Fibroblast of skin of right biceps (primary cell): ENCODE measurements around the gene ACSM6.
A peak's percentile ranks its signal among the peaks of the same experiment; 100 is the strongest.

Source experiments
- DNase-seq: peaks from one replicate; pipeline ENCODE4 v3.0.0-alpha.2; 2013

The ACSM6 gene

DNA sequence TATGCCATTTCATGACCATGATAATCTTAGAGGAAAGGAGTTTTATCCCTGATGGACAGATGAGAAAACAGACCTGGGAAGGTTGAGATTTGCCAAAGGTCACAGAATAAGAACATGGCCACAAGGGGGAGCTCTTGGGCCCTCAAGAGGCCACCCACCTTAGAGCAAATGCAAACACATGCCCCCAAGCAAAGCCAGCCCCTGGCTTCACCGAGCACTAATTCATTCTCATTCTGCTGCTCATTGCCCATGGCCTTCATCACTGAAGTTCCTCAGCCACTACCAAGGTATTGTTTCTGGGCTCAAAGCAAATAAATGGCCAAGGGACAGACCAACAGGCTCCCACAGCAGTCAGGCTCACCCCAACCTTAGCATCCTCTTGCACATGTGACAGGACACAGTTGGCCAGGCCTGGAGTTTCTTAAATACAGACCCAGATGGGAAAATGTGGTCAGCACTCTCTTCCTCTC lies 52.6 kb downstream of the ACSM6 start:
- DNase-seq, result peak; percentile 78

DNA sequence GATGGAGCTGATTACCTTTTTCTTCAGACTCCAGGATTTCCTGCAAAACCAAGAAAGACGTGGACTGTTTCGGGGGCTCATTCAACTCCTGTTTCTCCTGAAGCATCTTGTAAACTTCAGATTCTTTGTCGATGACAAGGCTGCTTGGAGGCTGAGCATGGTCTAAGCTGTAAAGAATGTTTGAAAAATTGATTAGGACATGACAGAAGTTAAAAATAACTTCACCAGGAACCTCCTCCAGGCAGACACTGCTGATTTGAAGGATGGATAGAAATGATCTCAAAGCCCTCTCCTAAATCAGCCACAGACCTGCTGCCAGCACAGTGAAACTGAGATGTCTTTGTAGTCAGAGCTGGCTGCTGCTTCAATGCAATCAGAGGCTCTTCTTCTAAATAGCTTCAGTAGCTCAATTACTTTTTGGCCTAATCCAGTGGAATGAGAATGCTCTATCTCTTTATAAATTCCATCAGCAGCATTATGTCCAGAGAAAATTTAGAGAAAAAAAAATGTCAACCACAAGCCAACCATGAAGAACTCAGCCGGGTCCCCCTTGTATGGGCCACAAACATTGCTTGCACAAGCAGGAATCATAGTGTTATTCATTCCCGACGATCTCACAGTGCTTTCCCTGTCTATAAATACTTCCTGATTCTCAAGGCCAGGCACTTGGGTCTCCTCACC lies 53.3 kb downstream of the ACSM6 start:
- DNase-seq, result peak; percentile 96

DNA sequence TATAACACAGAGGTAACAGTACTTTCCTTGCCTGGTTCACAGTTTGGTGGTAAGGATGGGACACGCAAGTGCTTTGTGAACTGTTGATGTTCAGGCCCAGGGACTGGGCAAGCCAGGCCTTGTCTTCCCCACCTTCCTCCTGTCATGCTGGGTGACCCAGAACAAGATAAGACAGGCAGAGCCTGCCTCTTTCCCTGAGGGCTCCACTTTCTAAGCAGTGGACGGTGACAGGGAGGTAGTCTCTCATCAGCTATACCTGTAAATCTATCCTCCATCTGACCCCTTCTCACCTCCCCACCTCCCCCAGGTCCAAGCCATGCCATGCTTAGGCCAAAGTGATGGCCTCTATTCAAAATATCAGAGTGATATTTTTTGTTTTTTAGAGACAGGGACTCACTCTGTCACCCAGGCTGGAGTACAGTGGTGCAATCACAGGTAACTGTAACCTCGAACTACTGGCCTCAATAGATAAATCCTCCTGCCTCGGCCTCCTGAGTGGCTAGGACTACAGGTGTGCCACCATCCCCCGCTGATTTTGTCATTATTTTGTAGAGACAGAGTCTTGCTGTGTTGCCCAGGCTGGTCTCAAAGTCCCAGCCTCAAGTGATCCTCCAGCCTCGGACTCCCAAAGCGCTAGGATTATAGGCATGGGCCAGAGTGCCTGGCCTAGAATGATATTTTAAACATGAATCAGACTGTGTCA lies 54.0 kb downstream of the ACSM6 start:
- DNase-seq, result no peak

DNA sequence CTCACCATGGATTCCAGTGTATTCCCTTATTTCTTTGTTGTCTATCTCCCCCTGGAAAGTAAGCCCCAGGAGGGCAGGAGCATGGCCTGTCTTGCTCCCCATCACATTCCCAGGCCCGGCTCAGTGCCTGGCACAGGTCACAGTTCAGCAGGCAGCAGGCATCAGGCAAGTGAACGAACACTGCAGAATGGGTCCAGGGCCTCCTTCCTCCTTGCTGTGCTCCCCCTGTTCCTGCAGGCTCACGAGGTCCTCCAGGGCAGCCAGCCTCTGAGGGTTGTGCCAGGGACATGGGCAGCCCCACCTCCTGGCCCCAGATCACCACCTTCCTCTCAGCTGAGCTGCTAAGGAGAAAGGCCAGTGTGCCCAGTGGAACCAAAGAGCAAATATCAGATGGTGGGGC lies 55.0 kb downstream of the ACSM6 start:
- DNase-seq, result no peak

DNA sequence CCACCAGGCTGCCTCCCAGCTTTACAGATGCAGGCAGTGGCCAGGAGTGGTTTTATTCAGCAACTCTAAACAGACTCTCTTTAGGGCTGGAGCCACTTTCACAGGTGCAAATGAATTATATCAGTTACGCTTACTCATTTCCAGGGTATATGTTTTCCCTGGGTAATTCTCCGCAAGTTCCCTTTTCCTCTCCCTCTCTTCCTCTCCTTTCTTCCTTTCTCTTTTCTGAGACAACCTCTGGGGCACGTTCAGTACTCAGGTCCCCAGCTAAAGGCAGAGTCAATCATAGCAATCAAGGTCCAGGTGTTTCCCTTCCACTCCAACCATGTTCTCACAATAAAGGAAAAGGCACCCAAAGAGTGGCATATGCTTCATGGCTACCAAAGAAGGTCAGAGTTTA lies 55.4 kb downstream of the ACSM6 start:
- DNase-seq, result no peak

DNA sequence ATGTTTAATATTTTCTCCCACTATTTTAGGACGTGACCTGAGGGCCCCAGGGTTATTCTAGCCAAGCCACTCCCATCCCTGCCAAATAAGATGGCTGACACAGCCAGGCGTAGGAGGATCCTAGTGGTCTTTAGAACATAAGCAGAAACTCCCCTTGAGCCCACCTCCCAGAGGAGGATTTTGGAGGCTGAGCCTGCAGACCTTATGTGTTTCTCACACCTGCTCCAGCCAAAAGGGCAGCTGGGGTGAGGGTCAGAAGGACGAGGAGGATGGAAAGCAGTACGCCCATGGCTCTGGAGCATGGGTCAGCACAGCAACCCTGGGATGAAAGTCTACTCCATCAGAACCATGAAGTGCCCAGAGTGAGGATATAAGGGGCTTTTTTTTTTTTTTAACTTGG lies 56.8 kb downstream of the ACSM6 start:
- DNase-seq, result no peak

DNA sequence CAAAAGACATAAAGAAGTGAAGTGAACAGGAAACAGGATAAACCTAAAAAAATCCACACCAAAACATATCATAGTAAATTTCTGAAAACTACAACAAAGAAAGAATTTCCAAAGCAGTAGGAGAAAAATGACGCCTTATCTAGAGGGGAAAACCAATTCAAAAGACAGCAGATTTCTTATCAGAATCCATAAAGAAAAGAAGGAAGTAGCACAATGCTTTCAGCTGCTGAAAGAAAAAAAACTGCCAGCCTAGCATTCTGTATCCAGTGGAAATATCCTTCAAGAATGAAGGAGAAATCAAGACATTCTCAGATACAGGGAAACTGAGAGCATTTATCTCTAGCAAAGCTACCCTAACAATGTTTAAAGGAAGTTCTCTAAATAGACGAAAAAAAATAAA lies 59.0 kb downstream of the ACSM6 start:
- DNase-seq, result no peak

DNA sequence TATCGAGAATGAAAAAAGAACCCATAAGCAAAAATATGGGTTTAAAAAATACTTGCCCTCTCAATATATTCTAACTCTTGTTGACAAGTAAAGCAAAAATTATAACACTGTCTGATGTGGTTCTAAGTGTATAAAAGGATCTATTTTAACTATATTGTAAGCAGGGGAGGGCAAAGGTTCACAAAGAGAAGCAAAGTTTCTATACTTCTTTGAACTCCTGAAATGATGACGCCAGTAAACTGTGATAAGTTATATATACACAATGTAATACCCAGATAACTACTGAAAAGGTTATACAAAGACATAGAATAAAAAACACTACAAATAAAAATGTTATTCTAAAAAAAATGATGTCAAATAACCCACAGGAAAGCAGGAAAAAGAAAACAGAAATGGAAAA lies 59.6 kb downstream of the ACSM6 start:
- DNase-seq, result no peak

DNA sequence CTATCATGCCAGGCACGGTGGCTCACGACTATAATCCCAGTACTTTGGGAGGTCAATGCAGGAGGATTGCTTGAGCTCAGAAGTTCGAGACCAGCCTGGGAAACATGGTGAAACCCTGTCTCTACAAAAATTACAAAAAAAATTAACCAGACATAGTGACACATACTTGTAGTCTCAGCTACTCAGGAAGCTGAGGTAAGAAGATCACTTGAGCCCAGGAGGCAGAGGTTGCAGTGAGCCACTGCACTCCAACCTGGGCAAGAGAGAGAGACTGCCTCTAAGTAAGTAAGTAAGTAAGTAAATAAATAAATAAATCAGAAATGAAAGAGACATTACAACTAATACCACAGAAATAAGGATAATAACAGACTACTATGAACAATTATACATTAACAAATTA lies 60.6 kb downstream of the ACSM6 start:
- no peak for DNase-seq

DNA sequence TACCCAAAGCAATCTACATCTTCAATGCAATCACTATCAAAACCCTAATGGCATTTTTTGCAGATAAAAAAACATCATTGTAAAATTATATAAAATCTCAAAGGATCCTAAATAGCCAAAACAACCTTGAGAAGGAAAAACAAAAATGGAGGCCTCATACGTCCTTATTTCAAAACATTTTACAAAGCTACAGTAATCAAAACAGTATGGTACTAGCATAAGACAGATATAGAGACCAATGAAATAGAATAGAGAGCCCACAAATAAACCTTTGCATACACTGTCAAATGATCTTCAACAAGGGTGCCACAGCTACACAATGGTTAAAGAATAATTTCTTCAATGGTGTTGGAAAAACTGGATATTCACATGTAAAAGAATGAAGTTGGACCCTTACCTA lies 62.2 kb downstream of the ACSM6 start:
- DNase-seq, result no peak

DNA sequence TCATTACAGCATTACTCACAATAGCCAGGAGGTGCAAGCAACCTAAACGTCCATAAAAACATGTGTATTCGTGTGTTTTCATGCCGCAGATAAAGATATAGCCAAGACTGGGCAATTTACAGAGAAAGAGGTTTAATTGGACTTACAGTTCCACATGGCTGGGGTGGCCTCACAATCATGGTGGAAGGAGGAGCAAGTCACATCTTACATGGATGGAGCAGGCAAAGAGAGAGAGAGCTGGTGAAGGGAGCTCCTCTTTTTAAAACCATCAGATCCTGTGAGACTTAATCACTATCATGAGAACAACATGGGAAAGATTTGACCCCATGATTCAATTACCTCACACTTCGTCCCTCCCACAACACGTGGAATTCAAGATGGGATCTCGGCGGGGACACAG lies 63.8 kb downstream of the ACSM6 start:
- no peak for DNase-seq

DNA sequence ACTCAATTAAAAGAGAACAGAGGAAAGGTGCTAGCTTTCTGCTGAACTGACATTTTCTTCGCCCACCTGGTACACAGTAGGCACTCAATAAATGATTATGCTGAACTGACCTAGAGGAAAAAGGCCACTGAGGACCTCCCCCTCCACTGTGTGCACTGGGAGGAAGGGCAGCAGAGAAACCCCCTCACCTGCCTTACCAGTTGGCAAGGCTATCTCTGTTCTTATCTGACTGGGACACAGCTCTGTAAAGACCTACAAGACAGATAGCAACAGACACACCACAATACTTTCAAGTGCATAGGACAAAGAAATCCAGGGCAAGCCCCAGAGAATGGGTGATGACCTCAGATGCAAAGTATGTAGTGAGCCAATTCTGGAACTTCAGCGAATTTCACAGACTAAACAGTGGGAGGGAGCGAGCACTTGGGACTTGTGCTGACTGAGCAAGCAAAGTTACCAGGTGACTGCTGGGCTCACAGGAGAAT lies 66.4 kb downstream of the ACSM6 start:
- peak; percentile 95 for DNase-seq

DNA sequence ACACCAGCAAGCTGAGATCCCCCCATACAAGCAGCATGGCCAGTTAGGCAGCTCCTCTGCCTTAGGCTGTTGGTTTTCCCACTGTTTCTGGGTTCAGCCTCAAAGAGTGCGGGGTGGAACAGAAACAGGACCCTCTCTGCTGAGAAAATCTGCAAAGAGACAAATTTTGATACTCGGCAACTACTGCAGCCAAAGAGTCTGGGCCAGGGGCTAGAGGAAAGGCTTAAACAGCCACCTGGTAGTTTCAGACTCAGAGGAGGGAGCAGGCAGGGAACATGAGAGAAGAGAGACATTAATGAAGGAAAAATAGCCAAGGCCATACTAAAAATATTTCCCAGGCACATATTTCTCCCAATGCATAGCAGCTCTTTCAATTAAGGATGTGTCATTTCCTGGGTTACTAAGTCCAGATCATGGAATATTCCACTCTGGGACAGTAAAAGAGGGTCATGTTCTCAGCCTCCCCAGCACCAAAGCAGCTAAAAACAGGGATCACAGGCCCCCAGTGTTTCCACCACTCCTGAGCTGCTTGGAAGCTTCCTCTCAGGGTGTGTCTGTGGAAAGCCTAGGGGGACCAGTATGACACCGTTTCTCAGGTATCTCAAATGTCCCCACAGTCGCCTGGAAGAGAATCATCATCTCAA lies 67.0 kb downstream of the ACSM6 start:
- DNase-seq, result peak; percentile 82

DNA sequence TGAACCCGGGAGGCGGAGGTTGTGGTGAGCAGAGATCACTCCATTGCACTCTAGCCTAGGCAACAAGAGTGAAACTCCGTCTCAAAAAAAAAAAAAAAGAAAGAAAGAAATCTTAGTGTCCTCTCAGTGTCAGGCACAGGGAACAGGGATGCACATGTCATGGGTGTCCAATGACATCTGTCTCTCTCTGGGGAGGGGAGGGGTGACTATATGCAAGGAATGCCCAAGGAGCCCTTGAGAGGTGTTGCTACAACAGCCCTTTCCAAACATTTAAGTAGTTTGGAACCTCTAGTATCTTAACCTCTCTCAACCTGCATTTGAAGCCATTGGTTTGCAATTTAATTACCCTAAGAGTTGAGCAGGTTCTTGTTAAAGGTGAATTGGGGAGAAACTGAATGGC lies 67.9 kb downstream of the ACSM6 start:
- no peak for DNase-seq

DNA sequence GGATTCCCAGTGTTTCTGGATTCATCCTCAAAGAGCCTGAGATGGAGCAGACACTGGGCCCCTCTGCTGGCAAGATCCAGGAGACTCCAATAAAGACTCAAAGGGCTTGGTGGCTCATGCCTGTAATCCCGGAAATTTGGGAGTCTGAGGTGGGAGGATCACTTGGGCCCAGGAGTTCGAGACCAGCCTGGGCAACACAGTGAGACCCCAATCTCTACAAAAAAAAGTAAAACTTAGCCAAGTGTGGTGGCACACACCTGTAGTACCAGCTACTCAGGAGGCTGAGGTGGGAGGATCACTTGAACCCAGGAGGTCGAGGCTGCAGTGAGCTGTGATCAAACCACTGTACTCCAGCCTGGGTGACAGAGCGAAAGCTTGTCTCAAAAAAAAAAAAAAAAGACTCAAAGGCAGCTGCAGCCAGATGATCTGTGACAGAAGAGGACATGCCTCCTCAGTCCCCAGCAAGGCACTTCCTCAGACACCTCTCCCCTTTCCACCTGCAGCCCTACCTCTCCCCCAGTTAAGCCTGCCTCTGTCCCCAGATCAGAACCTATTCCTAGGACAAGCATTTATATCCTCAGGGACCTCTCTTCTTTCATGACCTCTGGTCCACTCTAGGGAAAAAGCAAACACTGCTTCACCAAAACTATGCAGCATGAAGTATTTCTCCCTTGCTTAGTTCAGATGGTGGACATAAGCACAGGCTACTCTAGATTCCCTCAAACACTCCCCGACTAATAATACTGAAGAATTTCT lies 68.9 kb downstream of the ACSM6 start:
- no peak for DNase-seq

DNA sequence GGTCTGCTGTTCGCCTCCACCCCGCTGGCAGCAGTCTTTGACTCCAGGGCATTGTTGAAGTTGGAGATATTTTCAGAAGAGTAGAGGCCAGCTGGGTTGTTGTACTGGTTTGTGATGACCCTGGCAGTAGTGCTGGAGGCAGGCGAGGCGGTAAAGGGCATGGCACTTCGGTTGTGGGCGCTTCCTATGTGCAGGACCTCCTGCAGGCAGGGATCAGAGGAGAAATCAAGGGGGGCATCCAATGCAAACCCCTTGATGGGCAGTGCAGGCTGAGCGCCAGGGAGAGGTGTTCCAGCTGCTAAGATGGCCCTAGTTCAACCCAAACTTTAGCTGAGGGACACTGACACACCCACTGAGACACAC lies 69.8 kb downstream of the ACSM6 start:
- no peak for DNase-seq

DNA sequence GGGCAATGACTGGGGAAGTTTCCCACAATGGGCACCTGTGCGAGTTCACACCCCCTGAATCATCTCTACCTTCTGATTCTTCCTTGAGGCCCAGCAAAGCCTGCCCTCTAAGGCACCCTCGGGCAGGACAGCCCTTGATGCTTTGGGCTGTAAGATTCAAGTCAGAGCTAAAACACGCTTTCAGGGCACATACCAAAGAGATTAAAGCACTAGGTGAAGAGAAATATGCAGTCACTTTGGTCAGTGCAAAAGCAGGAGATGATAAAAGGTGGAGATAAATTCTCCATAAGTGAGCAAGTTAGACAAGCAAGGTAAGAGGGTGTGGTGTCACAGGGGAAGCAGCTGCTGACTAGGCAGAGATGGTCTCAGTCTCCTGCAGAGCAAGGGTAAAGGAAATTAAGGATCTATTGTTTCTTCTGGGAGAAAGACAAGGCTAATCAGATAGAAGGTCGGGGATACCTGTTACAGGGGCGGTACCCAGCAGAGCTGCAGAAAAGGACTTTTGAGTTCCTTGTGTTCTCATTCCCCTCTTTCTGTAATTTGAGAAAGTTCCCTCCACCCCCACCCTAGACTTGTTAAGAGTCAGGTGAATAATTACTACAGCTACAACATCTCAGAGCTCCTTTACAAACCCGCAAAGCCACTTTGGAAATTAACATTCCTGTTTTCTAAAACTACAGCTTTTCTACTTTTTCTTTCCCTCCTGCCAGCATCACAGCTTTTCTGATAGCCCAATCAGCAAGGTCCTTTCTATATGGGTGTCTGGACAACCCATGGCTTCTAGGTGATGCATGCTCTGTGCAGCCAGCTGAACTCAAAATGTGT lies 70.4 kb downstream of the ACSM6 start:
- DNase-seq, result no peak

DNA sequence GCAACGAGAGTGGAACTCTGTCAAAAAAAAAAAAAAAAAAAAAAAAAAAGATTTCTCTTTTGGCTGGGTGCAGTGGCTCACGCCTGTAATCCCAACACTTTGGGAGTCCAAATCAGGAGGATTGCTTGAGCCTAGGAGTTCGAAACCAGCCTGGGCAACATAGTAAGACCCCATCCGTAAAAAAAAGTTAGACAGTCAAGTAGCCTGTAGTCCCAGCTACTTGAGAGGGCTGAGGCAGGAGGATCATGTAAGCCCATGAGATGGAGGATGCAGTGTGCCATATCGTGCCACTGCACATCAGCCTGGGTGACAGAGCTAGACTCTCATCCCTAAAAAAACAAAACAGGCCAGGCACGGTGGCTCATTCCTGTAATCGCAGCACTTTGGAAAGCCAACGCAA lies 71.5 kb downstream of the ACSM6 start:
- no peak for DNase-seq

DNA sequence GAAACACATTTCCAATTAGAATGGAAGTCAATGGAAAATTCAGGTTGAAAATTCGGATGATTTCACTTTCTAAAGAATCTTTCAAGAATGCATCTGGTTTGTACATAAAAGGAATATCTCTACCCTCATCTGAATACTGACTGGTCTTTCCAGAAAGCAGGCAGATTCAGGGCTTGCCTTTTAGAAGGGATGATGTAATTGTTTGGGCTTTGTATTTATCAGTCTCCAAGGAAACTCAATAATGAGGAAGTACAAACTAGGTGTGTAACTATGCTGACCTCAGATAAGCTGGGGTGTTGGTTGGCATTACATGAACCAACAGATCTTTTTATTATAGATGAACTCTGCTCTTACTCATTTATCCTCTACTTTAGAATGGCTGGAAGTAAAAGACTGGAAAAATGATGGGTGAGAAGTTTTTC lies 72.6 kb downstream of the ACSM6 start:
- peak; percentile 89 for DNase-seq

DNA sequence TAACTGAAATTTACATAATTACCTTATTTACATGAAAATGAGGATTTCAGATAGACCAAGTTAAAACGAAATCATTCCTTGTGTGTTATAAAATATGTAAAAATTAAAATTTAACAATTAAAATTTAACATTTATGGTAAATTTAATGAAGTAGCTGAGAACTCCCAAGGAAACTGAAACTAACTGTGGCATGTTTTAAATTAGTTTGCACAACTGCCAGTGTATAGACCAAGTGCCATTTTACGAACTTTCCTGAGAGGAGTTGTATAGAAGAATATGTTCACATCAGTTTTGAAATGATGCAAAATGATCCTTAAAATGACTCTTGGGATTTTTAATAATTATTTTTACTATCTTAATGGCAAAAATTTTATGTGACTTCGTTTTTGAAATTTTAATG lies 73.2 kb downstream of the ACSM6 start:
- no peak for DNase-seq

DNA sequence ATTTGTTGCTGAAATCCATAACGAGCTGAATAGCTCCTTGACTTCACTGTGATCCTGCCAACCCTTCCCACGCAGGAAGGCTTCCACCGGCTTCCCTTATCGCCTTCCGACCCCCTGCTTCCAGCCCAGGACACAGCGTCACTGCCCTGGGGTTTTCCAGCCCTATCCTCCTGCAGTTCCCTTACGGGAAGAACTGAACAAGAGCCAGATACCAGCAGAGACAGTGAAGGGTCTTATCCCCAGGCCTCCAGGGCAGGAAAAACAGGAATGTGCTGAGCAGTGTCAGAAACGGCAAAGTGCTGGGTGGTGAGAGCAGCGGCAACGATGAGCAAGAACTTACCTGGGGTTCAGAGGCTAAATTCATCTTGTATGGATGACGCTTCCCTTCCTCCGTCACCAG lies 74.4 kb downstream of the ACSM6 start:
- peak; percentile 42 for DNase-seq
